Lower leg skin (tissue), 4 donors: Measurements from ENCODE around the gene EYA2. TPM values are rescaled to one million over a fixed set of nuclear protein-coding genes. Genes with fewer than 3 reads are reported as not detected.

Experiments
- DNase-seq, 2 donors: peaks; one replicate each; pipeline ENCODE4 v3.0.0-alpha.2; 2019; ENCODE audit warnings: low spot score in 2 of 2
- H3K4me3 ChIP-seq: fragments of 200-600 bp; sonication (generic); 2 replicates; pipeline ENCODE4 v1.5.1; 2017; ENCODE audit warnings: mild to moderate bottlenecking, low read depth; ENCODE audit not compliant: poor library complexity, severe bottlenecking
- POLR2A ChIP-seq, 2 donors: fragments of 450-650 bp; IDR thresholded peaks; one replicate each; pipeline ENCODE4 v1.6.1; 2016 to 2017; ENCODE audit warnings: antibody characterized with exemption in 2 of 2, mild to moderate bottlenecking in 1 of 2, moderate library complexity in 1 of 2
- WGBS, 2 donors: methylation state at CpG; one replicate each; pipeline ENCODE4 v1.1.5; 2018; 5-methylcytosine and 5-hydroxymethylcytosine counted together
- intact Hi-C: fragments of 100-400 bp; cut with DNase I; formaldehyde crosslinking; loops from one replicate; pipeline ENCODE4 v1.15.0; 2023; ENCODE audit warnings: low total_unique reads
- total RNA-seq, 4 donors: library from RNA; depleted of rRNA; stranded (reverse); fragments of >200 nt; gene quantifications; one replicate each; pipeline ENCODE4 v1.1.0, GENCODE V29; 2016
- TF ChIP-seq, protein P1 (sequence below), 3 donors: fragments of 450-650 bp; IDR thresholded peaks; one replicate each; pipeline ENCODE4 v1.5.1; 2016; ENCODE audit warnings: antibody characterized with exemption in 3 of 3, mild to moderate bottlenecking in 3 of 3, moderate library complexity in 2 of 3

Gene EYA2
- total RNA-seq, 4 donors from 2014 or later, result 0.63 to 6.1 (median 3.3) TPM

- peak in 1 of 2 donors; percentile 23 for DNase-seq
- H3K4me3 ChIP-seq, result no peak overlapping the region
- no peak for TF ChIP-seq POLR2A (IDR thresholded peaks at IDR 0.05)
- TF ChIP-seq, protein P1, sequence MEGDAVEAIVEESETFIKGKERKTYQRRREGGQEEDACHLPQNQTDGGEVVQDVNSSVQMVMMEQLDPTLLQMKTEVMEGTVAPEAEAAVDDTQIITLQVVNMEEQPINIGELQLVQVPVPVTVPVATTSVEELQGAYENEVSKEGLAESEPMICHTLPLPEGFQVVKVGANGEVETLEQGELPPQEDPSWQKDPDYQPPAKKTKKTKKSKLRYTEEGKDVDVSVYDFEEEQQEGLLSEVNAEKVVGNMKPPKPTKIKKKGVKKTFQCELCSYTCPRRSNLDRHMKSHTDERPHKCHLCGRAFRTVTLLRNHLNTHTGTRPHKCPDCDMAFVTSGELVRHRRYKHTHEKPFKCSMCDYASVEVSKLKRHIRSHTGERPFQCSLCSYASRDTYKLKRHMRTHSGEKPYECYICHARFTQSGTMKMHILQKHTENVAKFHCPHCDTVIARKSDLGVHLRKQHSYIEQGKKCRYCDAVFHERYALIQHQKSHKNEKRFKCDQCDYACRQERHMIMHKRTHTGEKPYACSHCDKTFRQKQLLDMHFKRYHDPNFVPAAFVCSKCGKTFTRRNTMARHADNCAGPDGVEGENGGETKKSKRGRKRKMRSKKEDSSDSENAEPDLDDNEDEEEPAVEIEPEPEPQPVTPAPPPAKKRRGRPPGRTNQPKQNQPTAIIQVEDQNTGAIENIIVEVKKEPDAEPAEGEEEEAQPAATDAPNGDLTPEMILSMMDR (IDR thresholded peaks at IDR 0.05), result no peak
- intact Hi-C loops, result no loop called here
- 85 to 86% methylated on average over 3 of the region's 3 CpGs for WGBS, 2 donors
These were observed 180.6 kb downstream of the EYA2 start for GRCh38 chr20:47075263-47075662.

GRCh38 chr20:47079047-47079446, 184.4 kb downstream of the EYA2 start:
- DNase-seq, result no peak
- TF ChIP-seq, protein P1 (IDR thresholded peaks at IDR 0.05), result no peak
- no peak for TF ChIP-seq POLR2A (IDR thresholded peaks at IDR 0.05)

DNA sequence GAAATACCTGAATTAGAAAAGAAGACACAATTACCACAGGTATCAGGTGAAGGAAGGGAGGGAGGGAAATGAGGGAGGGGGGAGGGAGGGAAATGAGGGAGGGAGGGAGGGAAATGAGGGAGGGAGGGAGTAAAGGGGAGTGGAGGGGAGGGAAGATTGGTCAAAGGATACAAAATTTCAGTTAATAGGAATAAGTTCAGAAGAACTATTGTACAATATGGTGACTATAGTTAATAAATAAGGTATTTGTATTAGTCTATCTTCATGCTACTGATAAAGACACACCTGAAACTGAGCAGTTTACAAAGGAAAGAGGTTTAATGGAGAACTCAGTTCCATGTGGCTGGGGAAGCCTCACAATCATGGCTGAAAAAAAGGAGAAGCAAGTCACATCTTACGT, 185.7 kb downstream of the EYA2 start:
- no peak for DNase-seq
- WGBS, 2 donors, result 84 to 86% methylated on average over 1 of the region's 1 CpG
- H3K4me3 ChIP-seq, result no peak overlapping the region
- no peak for TF ChIP-seq POLR2A (IDR thresholded peaks at IDR 0.05)
- TF ChIP-seq, protein P1 (IDR thresholded peaks at IDR 0.05), result no peak
- intact Hi-C loops, result no loop called here

More at GRCh38 chr20:47079047-47079446, 184.4 kb downstream of the EYA2 start:
- no peak overlapping the region for H3K4me3 ChIP-seq
- intact Hi-C loops, result no loop called here

DNA sequence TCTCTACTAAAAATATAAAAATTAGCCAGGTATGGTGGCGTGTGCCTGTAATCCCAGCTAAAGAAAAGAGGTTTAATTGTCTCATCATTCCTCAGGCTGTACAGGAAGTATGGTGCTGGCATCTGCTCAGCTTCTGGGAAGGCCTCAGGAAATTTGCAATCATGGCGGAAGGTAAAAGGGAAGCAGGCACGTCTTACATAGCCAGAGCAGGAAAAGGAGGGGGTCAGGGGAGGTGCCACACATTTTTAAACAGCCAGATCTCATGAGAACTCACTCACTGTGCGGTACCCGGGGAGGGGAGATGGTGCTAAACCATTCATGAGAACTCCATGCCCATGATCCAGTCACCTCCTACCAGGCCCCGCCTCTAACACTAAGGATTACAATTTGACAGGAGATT, 191.7 kb downstream of the EYA2 start:
- intact Hi-C loops, result no loop called here
- H3K4me3 ChIP-seq, result no peak overlapping the region
- 59 to 66% methylated on average over 6 of the region's 6 CpGs for WGBS, 2 donors
- DNase-seq, result no peak
- no peak for TF ChIP-seq POLR2A (IDR thresholded peaks at IDR 0.05)
- TF ChIP-seq, protein P1 (IDR thresholded peaks at IDR 0.05), result no peak

DNA sequence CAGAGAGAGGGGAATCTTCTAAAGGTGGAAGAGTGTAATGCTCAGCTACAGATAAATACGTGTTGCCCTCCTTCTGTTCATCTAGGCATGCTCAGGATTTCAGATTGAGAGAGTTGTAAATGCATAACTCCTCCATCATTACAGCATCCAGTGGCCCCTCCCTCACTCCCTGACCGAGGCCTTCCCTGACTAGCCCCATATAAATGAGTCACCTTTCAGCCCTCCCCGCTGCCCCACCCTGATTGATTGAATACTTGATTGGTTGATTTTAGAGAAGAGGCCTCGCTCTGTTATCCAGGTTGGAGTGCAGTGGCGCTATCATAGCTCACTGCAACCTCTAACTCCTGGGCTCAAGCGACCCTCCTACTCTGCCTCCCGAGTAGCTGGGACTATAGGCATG, 193.7 kb downstream of the EYA2 start:
- H3K4me3 ChIP-seq, result no peak overlapping the region
- DNase-seq, result no peak
- intact Hi-C loops, result no loop called here
- 75 to 86% methylated on average over 7 of the region's 7 CpGs for WGBS, 2 donors
- no peak for TF ChIP-seq POLR2A (IDR thresholded peaks at IDR 0.05)
- TF ChIP-seq, protein P1 (IDR thresholded peaks at IDR 0.05), result no peak

- WGBS, 2 donors, result 87 to 92% methylated on average over 15 of the region's 15 CpGs
- H3K4me3 ChIP-seq, result no peak overlapping the region
- no peak for TF ChIP-seq POLR2A (IDR thresholded peaks at IDR 0.05)
- TF ChIP-seq, protein P1 (IDR thresholded peaks at IDR 0.05), result no peak
- intact Hi-C loops, result no loop called here
- no peak for DNase-seq
These were observed 194.5 kb downstream of the EYA2 start for GRCh38 chr20:47089151-47089550.
